Stimulated activated CD4-positive, alpha-beta T cell treated with anti-CD3 and anti-CD28 coated beads, Interleukin-4, amount 100 ng/mL, for 24 hours (primary cell): ENCODE measurements around the gene DHRS1.
"Not testable (repeated sequence)": the region's sequence is repeated elsewhere in the genome, so short reads cannot be mapped to it uniquely, and the experiment has no call there.

ENCODE experiments used
- DNase-seq: peaks from one replicate; pipeline ENCODE4 v3.0.0-alpha.2; 2020

The DHRS1 gene

DNA sequence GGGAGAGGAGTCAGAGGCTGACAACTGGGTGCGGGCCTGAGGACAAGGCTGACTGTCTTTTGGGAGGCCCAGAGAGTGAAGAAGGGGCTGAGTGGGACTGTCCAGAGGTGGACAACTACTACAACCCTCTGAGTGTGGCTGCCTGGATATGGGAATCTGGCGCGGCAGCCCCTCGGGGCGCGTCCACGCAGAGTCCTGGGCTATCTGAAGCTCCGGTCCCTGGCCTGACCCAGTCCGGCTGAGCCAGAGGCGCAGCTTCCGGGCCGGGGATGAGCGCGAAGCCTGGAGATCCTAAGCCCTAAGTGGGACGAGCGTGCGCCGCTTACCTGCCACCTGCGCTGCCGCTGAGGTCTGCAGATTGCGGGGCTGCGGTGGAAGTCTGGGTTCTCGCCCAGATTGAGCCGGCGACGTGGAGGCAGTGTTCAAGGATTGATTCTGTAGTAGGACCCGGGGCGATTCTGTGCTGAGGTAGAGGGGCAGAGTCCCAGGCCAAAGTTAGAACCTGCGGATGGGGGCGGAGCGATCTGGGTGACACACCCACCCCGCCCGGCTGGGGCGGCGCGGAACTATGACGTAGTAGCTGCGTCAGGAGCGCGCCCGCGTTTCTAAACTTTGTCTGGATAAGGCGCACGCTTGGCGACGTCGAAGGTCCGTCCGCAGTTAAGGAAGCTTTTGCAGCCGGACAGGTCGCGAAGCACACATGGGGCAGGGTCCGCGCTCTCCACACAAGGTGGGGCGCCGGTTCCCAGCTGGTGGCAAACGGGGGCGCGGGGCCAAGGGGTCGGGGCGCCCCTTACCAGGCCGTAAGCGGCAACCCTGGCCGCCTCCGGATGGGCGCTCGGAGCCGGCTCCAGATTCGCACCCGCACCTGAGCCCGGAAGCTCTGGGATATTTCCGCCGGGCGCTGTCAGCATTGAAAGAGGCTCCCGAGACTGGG, at the start of gene DHRS1, which contains the start of gene NOP9:
Gene DHRS1 (minus strand): TSS at position 526 of the 937 bp plus-strand sequence. CDS start 674 bp downstream, outside the sequence.
Gene NOP9 (plus strand): TSS at position 596 of the 937 bp plus-strand sequence. CDS start 105 bp downstream, at position 701.
- DNase-seq: peak; percentile 92

DNA sequence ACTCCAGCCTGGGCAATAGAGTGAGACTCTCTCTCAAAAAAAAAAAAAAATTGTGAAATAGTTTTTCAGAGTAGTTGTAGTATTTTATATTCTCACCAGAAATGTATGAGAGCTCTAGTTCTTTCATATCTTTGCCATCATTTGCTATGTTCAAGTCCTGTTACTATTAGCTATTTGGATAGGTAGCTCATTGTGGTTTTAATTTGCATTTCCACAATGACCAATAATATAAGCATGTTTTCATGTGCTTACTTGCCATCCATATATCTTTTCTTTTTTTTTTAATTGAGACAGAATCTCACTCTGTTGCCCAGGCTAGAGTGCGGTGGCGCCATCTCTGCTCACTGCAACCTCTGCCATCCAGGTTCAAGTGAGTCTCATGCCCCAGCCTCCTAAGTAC, 48.6 kb upstream of the DHRS1 start:
- DNase-seq: no peak

DNA sequence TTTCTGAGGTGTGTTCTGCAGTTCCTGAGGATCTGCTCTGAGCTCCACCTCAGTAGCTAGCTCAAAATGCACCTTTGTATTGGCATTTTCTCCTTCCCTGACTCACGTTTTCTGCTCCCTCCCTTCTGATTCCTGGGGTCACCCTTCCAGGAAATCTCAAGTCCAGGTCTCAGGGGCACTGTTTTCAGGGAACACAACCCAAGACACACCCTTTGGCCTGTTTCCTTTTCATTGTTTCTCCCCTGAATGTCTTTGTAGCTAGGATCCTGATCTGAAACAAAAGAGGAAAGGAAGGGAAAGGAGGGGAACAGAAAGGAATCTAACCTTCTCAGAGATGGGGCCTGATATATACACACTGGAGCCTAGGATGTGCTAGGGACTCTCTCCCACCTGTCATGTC, 47.6 kb upstream of the DHRS1 start:
- no peak for DNase-seq

DNA sequence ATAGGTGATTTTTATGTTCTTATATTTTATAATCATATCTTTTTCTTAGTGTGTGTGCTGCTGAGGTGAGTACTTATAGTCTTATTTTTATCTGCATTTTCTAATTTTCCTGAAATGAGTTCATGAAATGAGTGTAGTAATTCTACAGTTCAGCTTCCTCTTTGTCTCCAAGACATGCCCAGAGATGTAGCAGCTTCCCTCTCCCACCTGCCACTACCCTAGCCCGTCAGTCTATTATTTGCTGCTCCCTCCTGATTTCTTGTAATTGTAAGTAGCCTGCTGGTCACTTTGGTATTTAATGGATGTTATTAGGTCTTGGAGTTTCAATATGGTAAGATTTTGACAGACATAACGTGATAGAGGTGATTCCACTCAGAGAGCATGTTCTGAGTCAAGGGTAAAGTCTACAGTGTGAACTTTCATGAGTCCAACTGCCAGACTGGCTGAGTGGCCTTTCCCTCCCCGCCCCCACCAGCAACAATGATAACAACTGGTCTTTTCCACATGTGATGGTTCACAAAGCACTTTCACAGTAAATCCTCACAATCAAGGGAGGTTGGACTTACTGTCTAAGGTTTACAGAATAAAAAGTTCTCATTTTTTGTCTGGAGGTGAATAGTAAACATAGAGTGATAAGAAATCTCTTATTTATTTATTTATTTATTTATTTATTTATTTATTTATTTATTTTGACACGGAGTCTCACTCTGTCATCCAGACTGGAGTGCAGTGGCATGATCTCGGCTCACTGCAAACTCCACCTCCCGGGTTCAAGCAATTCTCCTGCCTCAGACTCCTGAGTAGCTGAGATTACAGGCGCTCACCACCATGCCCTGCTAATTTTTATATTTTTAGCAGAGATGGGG, 44.4 kb upstream of the DHRS1 start:
- DNase-seq: no peak

DNA sequence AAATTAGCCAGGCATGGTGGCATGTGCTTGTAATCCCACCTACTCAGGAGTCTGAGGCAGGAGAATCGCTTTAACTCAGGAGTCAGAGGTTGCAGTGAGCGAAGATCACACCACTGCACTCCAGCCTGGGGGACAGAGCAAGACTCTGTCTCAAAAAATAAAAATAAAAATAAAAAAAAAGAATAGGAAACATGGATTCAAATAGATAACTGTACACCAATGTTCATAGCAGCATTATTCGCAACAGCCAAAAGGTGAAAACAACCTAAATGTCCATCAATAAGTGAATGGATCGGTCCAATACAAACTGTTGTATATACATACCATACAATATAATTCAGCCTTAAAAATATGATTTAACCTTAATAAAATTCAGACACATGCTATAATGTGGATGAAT, 43.3 kb upstream of the DHRS1 start:
- DNase-seq: no peak

DNA sequence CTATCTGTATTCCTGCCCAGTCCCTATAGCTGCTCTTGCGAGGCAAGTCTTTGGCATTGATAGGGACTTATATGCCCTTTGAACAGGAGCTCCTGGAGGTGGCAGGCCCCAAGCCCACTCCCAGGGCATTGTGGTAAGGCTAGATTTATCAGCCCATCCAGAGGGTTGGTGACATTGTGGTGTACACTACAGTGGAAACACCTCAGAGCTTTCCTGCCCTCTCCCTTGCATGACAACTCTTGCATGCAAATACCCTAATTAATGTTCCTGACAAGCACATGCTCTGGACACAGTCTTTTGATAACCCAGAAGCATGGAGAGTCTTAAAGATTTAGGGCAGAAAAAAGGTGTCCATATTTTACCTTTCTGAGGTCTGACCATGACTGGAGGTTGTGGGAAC, 41.0 kb upstream of the DHRS1 start:
- no peak for DNase-seq

DNA sequence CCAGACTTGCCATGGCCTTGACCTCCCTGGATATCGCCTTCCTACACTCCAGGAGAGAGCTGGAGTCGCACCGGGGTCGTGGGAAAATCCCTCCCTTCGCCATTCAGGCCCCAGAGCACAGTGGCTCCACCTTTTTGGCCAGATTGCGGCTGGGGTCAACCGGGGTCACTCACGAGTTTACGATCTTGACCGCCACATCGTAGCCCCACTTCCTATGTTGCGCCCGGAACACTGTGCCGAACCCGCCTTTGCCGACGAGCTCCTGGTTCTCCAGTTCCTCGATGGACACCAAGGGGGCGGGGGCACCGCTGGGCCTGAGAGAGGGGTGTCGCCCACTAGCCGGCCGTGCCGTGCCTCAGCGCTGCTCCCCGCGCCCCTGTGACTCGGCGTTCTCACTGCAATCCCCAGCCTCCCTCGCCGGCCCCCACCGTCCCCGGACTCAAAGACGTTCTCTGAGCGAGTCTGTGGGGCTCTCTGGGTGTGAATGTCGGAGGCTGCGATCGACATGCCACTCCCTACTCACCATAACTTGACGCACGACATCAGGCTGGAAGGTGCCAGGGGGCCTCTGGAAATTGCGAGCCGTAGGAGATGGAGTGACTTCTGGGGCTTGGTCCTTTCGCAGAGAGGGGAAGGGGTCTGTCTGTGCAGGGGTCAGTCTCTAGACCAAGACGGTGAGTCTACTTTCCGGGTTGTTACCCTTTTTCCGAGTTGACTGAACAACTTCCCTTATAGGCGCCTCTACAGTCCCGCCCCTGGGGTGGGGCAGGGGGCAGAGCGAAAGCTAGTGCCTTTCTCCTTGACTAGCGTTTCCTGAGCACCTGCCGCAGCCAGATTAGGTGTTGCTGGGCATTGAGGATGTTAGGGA, 39.9 kb upstream of the DHRS1 start, which contains the start of gene RIPK3:
Gene RIPK3 (minus strand): TSS at position 708 of the 868 bp plus-strand sequence. CDS start 165 bp downstream, at position 543.
- peak; percentile 66 for DNase-seq

DNA sequence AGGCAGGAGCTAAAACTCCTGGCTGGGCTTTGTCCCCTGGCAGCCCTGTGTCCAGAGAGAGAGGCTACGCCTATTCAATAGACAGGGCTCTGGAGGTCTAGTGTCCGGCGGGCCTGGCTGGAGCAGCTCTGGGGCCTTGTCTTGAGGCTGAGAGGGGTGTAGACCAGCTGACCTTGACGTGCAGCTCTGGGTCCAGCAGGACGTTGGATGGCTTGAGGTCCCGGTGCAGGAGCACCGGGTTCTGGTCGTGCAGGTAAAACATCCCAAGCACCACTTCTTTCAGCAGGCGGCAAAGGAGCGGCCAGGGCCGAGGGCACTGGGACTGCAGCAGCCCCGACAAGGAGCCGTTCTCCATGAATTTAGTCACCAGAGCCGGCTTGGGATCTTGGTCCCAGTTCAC, 39.3 kb upstream of the DHRS1 start:
- DNase-seq: no peak

DNA sequence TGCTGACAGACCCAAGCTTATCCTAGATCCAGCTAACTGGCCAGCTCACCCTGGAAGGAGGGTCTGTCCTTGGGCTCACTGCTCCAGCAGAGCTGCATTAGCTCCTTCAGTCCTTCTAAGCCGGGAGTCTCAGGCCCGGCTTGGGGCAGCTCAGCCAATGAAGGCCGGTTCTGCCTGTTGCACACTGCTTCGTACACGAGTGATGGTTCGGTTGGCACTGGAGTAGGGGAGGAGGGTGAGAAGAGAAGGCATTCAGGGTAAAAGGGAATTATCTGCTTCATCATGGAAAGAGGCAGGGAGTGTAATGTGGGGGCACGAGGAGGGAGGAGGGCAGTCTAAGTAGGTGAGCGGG, 38.2 kb upstream of the DHRS1 start:
- DNase-seq: no peak

DNA sequence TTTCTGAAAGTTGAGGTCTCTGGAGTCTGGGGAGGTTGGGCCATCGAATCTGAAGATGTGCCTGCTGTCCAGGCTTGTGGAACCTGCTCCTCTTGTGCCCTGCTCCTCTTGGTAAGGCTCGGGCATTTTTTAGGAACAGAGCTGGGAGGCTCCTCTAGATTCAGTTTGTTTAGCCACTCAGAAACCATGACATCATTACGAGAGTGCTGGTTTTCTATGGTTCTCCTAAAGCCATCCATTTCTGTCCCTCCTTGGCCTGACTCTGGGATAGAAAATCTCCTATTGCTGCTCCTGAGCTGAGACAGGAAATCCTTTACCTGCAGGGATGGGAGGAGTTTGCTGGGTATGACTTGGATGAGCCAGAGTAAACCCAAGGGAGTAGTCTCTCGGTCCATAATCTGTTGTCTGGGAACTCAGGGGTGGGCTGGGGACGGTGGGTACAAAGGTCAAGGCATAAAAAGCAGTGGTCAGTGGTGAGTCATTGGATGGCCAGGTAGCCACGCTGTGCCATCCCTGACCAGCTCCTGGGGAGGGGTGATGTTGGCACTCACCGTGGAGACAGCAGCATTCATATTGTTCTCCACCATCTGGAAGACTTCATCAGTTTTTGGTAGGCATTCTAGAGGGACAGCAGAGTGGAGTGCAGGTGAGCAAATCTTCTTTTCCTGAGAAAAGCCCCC, 37.7 kb upstream of the DHRS1 start:
- no peak for DNase-seq

DNA sequence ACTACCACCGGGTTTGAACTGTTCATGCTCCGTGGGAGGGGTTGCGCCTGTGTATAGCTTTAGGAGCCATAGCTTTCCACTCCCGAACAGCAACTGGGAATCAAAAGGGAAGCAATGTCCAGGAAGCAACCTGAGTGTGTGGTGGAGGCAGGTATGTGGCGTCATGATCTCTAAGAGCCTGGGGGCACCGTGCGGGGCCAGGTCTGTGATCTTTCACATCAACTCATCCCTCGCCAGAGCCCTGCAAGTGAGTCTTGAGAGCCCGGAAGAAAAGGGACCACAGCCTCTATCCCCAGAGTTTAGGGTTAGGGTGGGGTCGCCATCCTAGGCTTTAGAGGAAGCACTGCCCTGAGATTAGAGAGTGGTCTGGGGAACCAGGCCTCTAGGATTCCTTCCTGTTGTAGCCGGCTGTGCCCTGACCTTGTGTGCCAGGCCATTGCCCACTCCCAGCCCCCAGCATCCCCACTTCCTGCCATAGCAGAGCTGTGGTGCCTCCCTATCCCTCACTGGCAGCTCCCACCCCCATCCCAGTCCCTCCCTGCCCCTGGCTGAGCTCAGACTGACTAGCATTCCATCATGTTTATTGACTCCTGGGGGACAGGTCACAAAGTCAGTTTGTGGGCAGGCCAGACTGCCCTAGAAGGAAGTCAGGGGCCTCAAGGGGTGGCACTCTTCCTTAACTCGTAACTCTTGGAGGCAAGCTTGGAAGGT, 36.0 kb upstream of the DHRS1 start:
- DNase-seq: no peak

DNA sequence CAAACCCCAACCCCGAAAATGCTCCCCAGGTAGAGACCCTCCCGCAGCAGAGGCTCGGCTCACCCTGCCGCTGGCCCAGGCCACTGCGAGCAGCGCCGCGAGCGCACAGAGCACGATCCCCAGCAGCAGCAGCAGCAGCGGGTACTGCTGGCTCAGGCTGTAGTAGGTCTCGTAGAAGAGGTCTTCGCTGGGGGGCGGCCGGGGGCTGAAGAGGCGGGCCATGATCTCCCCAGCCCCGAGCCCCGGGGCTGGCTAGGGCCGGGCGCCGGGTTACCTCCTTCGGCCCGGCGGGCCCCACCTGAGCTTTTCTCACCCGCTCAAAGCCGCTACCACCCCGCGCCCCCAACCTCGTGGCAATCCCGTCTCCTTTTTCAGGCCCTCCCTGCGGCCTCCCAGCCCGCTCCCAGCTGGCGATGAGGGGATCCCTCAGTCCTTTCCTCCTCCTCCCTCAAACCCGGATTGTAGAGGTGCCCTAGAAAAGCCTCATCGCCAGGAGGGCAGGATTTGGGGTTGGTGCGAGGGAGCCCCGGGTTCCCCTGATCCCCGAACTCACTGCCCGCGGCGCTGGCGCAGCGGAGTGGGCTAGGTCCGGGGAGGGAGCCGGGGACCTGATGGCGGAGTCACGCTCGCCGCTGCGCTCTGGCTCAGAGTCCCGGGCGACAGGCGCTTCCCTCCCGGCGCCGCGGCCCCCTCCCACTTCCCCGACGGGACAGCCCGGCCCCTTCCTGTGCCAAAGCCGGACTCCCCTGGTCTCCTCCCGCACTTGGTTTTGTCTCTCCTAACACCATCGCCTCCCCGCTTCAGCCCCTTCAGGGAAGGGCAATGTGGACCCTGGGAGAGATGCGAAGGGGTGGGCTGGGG, 35.1 kb upstream of the DHRS1 start, which contains the start of gene ADCY4:
Gene ADCY4 (minus strand): TSS at position 641 of the 861 bp plus-strand sequence. CDS start 419 bp downstream, at position 222.
- no peak for DNase-seq

DNA sequence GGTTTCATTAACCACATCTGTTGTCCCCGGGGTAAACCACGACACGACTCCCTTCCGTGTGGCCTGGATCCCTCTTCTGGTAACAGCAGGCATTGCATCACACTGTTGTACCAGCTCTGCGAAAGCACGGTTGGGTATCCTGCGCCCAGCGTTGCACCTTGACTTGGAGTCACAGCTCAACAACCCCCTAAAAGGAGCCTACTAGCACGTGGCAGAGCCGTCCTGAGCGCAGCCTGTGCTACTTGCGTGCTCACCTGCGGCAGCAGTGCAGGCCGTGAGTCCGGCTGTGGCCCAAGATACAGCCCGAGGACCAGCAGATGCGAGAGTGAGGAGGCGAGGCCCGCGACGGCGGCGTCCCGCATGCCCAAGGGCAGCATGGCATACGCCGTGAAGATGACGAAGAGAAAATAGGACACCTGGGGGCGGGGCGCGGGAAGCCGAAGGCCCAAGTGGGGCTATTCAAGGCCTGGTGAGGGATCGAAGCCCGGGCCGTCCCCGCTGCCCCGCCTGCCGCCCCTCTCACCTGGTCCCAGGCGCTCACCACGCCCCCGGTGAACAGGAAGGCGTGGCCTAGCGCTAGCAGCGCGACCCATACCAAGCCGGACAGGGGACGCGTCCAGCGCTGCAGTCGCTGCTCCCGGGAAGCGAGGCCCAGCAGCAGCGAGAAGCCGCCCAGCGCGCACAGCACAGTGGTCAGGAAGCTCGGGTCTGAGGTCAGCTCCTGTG, 32.9 kb upstream of the DHRS1 start:
- DNase-seq: peak; percentile 89

DNA sequence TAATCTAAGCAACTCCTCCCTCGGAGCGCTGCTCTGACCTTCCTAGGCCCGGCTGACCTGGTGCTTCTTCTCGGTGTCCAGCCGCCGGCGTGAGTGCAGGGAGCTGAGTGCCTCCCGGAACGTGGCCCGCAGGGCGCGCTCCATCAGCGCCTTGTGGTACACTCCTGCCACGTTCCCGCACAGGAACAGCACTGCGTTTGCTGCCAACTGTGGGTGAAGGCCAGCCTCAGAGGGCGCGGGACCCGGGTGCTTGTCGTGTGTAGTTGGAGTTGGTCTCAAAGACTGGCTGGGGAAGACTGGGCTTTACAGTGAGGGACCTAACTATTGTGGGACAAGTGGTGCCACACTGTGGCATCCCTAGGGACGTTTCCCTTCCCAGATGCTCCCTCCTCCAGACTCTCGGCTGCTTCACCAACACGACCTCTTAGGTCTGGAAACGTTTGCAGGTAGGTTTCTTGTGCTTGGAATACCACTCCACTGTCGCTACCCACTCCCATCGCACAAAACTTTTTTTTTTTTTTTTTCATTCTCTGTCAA, 32.2 kb upstream of the DHRS1 start:
- no peak for DNase-seq

DNA sequence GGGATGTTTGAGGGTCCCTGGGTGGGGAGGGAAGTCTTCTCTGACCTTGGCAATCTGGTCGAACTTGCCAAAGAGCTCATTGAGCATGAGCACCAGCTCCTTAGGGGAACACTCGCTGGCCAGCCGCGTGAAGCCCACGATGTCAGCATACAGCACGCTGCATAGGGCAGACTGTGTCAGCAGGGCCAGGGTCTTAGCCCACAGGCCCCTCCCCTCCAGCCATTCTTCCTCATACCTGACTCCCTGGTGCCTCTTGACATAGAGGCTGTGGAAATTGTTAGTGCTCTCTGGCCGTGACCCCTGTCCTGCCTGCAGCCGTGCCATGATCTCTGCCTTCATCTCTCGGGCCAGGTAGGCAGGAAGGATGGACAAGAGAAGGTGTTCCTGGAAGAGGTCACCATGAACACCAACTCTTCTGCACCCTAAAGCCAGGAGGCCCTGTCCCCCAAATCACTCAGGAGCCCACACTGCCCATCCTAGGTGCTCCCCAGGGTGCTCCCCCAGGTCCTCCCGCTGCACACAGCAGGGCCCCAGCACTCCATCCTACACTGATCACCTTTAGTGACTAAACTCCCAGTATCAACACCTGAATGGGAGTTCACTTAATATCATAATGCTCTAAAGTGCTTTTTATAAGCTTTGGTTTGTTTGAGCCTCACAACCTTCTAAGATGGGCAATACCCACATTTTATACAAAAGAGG, 31.5 kb upstream of the DHRS1 start:
- no peak for DNase-seq

DNA sequence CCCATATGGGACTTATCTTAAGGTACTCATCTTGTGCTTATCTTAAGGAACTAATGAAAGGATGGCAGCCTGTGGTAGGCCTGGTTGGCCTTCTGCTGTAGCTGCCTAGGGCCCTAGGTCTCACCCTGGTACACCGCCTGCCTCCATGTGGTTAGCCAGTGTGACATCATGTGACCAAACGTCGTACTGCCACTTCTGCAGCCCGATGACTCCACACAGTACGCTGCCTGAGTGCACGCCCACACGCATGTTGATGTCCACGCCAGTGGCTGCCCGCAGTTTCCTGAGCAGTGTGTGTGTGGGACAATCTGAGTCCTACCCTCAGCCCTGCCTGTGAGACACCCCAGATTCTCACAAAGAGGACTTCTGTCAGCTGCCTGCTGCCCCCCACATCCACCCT, 30.2 kb upstream of the DHRS1 start:
- DNase-seq: peak; percentile 63

DNA sequence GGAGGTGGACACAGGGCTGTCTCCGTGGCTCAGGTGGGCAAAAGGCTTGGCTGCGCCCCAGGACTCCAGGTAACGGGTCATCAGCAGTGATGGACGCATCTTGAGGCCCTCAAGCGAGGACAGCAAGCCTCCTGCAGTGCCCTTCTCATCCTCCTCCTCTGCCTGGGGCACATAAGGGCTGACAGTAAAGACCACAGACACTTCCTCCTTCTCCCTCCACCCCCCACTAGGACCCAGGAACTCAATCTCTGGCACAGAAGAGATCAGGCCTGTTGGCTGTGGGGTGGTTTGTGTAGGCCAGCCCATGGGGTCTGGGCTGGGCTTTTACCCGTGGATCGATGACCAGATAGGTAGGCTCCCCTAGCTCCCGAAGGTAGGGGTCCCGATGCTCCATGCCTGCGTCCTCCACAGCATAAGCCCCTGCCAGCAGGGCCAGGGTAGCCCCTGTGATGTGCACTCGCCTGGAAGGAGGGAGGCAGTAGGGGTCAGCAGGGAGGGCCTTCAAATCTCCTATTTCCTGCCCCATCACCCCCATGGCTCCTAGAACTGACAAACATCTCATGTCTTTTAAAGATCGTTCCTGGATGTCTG, 29.6 kb upstream of the DHRS1 start:
- DNase-seq: no peak

DNA sequence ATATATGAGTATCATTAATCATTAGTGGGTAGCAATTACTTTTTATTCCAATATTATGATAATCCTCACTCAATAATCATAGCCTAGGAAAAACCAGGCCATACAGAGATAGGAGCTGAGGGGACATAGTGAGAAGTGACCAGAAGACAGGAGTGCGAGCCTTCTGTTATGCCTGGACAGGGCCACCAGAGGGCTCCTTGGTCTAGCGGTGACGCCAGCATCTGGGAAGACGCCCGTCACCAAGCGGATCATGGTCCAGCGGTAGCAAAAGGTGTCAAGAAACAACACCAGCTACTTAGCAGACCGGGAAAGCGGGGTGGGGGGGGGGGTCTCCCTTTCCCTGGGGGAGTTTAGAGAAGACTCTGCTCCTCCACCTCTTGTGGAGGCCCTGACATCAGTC, 28.3 kb upstream of the DHRS1 start:
- not testable (repeated sequence) for DNase-seq
